K562 (cell line): ENCODE measurements around the gene RAB5B. TPM values are rescaled to one million over a fixed set of nuclear protein-coding genes. Genes with fewer than 3 reads are reported as not detected.

Experiments used
- ADNP ChIP-seq: fragments of 200-800 bp; sonication (Bioruptor generic); IDR thresholded peaks from 2 replicates; pipeline ENCODE4 v1.6.1; 2016; ENCODE audit warnings: missing genetic modification characterization, missing compliant biosample characterization
- BHLHE40 ChIP-seq: IDR thresholded peaks from 2 replicates; pipeline ENCODE4 v1.6.1; 2011; ENCODE audit warnings: low read length, improper control_type of control experiment
- FIP1L1 ChIP-seq: fragments of 200-400 bp; formaldehyde crosslinking; IDR thresholded peaks from 2 replicates; pipeline ENCODE4 v1.6.1; 2018; ENCODE audit warnings: mild to moderate bottlenecking, low read depth, low read length; ENCODE audit not compliant: poor library complexity, severe bottlenecking
- GATAD2B ChIP-seq: fragments of 450-650 bp; IDR thresholded peaks from 2 replicates; pipeline ENCODE4 v1.6.1; 2017; ENCODE audit warnings: mild to moderate bottlenecking, borderline replicate concordance
- KAT2B ChIP-seq: IDR thresholded peaks from one replicate; pipeline ENCODE4 v1.6.1; 2012; ENCODE audit warnings: low read depth, mild to moderate bottlenecking, control low read depth, inconsistent platforms, low read length, moderate library complexity
- MYNN ChIP-seq, 2 experiments: sonication (generic); formaldehyde crosslinking in 1 of 2; IDR thresholded peaks; 2 replicates each; pipeline versions ENCODE4 v1.5.0 to v1.6.1; 2016 to 2020; ENCODE audit warnings: antibody characterized with exemption in 1 of 2, missing genetic modification reagents in 1 of 2
- SPI1 ChIP-seq: IDR thresholded peaks from 2 replicates; pipeline ENCODE4 v1.6.1; 2011; ENCODE audit warnings: low read depth, low read length, control low read depth, borderline replicate concordance
- ZNF12 ChIP-seq: sonication (generic); formaldehyde crosslinking; IDR thresholded peaks from 2 replicates; pipeline ENCODE4 v1.4.0; 2020; ENCODE audit warnings: mild to moderate bottlenecking, missing genetic modification reagents
- polyA plus RNA-seq, 8 experiments: library from polyadenylated mRNA; depleted of rRNA in 4 of 8; stranded (reverse) in 5 of 8; unstranded in 3 of 8; fragments of >200 nt; fragmentation: Nextera tagmentation in 2 of 8; fragmentation: Illumina TruSeq in 1 of 8; extraction: Ambion mirVana in 2 of 8; extraction: Trizol in 1 of 8; gene quantifications; 2 replicates each; pipeline versions ENCODE4 v1.2.1 to v1.2.3, GENCODE V29; 2011 to 2014; ENCODE audit warnings: inconsistent platforms in 1 of 8, missing spikeins in 1 of 8
- total RNA-seq, 7 experiments: library from RNA; depleted of rRNA in 6 of 7; stranded (reverse); fragments of >200 nt in 6 of 7; fragmentation: Illumina TruSeq in 2 of 7; extraction: Trizol in 2 of 7; gene quantifications; 2 replicates each; pipeline versions ENCODE4 v1.2.1 to v1.2.3, GENCODE V29; 2011 to 2021; ENCODE audit warnings: low replicate concordance in 1 of 7
- TF ChIP-seq, protein P1 (sequence below), 3 experiments: fragments of 200-800 bp in 1 of 3; fragments of 250-450 bp in 1 of 3; fragments of 450-650 bp in 1 of 3; sonication (Bioruptor Pico) in 1 of 3; sonication (Bioruptor generic) in 1 of 3; formaldehyde crosslinking in 1 of 3; IDR thresholded peaks; 2 replicates each; pipeline versions ENCODE4 v1.6.1 to v1.8.0; 2016 to 2022; ENCODE audit warnings: mild to moderate bottlenecking in 2 of 3, missing genetic modification characterization in 2 of 3, missing compliant biosample characterization in 1 of 3, moderate library complexity in 1 of 3
- TF ChIP-seq, protein P2 (sequence below), 2 experiments: IDR thresholded peaks; 2 replicates each; pipeline ENCODE4 v1.6.1; 2012; ENCODE audit warnings: improper control_type of control experiment in 2 of 2, low read depth in 2 of 2, low read length in 2 of 2, borderline replicate concordance in 1 of 2
- TF ChIP-seq, protein P3 (sequence below): fragments of 450-650 bp; formaldehyde crosslinking; IDR thresholded peaks from 2 replicates; pipeline ENCODE4 v1.4.0; 2020; ENCODE audit warnings: mild to moderate bottlenecking, moderate library complexity
- TF ChIP-seq, protein P4 (sequence below), 2 experiments: fragments of 450-650 bp in 1 of 2; IDR thresholded peaks; 2 replicates each; pipeline ENCODE4 v1.6.1; 2011 to 2017; ENCODE audit warnings: low read depth in 2 of 2, antibody characterized with exemption in 1 of 2, borderline replicate concordance in 1 of 2, low read length in 1 of 2, mild to moderate bottlenecking in 1 of 2, mixed read lengths in 1 of 2; ENCODE audit not compliant: control insufficient read depth in 1 of 2

The RAB5B gene
- total and polyA plus RNA-seq, 9 of the 15 experiments (the other 6 are each of a cell fraction or from before 2014, with no cell fraction given): 6.8 to 73.8 (median 25.2) TPM

DNA sequence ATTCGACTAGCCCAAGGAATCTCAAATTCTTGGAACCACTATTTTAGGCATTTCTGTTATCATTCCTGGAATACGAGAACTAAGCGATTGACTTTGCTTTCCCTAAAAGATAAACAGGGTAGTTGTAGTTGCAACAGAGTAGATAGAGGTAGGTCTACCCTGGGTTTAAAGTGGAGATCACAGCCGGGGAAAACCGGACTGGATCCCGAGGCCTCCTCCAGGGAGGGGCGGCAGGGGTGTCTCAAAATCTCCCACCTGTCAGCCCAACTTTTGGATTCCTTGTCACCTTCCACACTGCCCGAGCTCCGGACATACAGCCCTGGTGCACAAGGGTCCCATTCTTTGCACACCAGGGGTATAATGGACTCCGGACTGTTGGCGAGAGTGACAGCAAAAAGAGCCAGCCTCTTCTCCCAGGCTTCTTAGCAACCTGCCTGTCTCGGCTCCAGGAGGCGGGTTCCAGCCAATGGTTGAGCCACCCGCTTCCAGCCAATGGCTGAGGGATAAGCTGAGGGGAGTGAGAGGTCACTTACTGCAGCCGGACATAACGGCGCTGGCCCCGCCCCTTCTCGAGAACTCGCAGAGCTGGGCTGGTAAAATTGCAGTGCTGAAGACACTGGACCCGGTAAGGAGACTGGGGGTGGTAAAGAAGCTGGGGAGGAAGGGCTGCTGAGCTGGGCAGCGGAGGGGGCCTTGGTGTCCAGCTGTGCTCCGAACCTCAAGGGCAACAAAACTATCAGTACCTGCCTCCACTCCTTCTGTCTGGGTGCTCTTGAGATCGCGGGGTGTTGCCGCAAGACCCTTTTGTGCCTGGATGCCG lies 23.0 kb downstream of the RAB5B start, which contains the start of gene SUOX (continued):
- TF ChIP-seq, protein P1, sequence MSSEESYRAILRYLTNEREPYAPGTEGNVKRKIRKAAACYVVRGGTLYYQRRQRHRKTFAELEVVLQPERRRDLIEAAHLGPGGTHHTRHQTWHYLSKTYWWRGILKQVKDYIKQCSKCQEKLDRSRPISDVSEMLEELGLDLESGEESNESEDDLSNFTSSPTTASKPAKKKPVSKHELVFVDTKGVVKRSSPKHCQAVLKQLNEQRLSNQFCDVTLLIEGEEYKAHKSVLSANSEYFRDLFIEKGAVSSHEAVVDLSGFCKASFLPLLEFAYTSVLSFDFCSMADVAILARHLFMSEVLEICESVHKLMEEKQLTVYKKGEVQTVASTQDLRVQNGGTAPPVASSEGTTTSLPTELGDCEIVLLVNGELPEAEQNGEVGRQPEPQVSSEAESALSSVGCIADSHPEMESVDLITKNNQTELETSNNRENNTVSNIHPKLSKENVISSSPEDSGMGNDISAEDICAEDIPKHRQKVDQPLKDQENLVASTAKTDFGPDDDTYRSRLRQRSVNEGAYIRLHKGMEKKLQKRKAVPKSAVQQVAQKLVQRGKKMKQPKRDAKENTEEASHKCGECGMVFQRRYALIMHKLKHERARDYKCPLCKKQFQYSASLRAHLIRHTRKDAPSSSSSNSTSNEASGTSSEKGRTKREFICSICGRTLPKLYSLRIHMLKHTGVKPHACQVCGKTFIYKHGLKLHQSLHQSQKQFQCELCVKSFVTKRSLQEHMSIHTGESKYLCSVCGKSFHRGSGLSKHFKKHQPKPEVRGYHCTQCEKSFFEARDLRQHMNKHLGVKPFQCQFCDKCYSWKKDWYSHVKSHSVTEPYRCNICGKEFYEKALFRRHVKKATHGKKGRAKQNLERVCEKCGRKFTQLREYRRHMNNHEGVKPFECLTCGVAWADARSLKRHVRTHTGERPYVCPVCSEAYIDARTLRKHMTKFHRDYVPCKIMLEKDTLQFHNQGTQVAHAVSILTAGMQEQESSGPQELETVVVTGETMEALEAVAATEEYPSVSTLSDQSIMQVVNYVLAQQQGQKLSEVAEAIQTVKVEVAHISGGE (CRISPR knock-in tag; IDR thresholded peaks at IDR 0.05): peak in 2 of 3 experiments; percentile 35 to 67; a peak in 2 of 6 replicates
- TF ChIP-seq, protein P2, sequence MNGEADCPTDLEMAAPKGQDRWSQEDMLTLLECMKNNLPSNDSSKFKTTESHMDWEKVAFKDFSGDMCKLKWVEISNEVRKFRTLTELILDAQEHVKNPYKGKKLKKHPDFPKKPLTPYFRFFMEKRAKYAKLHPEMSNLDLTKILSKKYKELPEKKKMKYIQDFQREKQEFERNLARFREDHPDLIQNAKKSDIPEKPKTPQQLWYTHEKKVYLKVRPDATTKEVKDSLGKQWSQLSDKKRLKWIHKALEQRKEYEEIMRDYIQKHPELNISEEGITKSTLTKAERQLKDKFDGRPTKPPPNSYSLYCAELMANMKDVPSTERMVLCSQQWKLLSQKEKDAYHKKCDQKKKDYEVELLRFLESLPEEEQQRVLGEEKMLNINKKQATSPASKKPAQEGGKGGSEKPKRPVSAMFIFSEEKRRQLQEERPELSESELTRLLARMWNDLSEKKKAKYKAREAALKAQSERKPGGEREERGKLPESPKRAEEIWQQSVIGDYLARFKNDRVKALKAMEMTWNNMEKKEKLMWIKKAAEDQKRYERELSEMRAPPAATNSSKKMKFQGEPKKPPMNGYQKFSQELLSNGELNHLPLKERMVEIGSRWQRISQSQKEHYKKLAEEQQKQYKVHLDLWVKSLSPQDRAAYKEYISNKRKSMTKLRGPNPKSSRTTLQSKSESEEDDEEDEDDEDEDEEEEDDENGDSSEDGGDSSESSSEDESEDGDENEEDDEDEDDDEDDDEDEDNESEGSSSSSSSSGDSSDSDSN (IDR thresholded peaks at IDR 0.05; ENCODE audit: borderline replicate concordance in 1 of 2, low read depth in 2 of 2, low read length in 2 of 2): no peak
- TF ChIP-seq, protein P3, sequence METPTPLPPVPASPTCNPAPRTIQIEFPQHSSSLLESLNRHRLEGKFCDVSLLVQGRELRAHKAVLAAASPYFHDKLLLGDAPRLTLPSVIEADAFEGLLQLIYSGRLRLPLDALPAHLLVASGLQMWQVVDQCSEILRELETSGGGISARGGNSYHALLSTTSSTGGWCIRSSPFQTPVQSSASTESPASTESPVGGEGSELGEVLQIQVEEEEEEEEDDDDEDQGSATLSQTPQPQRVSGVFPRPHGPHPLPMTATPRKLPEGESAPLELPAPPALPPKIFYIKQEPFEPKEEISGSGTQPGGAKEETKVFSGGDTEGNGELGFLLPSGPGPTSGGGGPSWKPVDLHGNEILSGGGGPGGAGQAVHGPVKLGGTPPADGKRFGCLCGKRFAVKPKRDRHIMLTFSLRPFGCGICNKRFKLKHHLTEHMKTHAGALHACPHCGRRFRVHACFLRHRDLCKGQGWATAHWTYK (CRISPR knock-in tag): no peak; the same call in 1 of the 2 replicates
- no peak for TF ChIP-seq FIP1L1
- TF ChIP-seq BHLHE40: no peak
- 0 out of 2 replicates have a peak, but pooled peaks have one; percentile 13 for TF ChIP-seq ADNP (tag)
- TF ChIP-seq ZNF12 (CRISPR knock-in tag): no peak; the same call in 1 of the 2 replicates
- TF ChIP-seq, protein P4, sequence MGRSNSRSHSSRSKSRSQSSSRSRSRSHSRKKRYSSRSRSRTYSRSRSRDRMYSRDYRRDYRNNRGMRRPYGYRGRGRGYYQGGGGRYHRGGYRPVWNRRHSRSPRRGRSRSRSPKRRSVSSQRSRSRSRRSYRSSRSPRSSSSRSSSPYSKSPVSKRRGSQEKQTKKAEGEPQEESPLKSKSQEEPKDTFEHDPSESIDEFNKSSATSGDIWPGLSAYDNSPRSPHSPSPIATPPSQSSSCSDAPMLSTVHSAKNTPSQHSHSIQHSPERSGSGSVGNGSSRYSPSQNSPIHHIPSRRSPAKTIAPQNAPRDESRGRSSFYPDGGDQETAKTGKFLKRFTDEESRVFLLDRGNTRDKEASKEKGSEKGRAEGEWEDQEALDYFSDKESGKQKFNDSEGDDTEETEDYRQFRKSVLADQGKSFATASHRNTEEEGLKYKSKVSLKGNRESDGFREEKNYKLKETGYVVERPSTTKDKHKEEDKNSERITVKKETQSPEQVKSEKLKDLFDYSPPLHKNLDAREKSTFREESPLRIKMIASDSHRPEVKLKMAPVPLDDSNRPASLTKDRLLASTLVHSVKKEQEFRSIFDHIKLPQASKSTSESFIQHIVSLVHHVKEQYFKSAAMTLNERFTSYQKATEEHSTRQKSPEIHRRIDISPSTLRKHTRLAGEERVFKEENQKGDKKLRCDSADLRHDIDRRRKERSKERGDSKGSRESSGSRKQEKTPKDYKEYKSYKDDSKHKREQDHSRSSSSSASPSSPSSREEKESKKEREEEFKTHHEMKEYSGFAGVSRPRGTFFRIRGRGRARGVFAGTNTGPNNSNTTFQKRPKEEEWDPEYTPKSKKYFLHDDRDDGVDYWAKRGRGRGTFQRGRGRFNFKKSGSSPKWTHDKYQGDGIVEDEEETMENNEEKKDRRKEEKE (IDR thresholded peaks at IDR 0.05; ENCODE audit: borderline replicate concordance in 1 of 2, control insufficient read depth in 1 of 2, low read depth in 2 of 2, low read length in 1 of 2): no peak
- no peak for TF ChIP-seq GATAD2B
- no peak for TF ChIP-seq SPI1
- peak; percentile 37; the same call in 1 of the 2 replicates for TF ChIP-seq MYNN (IDR thresholded peaks at IDR 0.05)
- no peak for TF ChIP-seq MYNN (CRISPR knock-in tag; IDR thresholded peaks at IDR 0.05)
- no peak for TF ChIP-seq KAT2B
